IPS DF 19.7 (cell line): ENCODE measurements around the gene ECI1.

Source experiments
- DNase-seq: peaks from one replicate; pipeline ENCODE4 v3.0.0-alpha.2; 2013; ENCODE audit warnings: low read depth, low spot score

ECI1 gene

DNA sequence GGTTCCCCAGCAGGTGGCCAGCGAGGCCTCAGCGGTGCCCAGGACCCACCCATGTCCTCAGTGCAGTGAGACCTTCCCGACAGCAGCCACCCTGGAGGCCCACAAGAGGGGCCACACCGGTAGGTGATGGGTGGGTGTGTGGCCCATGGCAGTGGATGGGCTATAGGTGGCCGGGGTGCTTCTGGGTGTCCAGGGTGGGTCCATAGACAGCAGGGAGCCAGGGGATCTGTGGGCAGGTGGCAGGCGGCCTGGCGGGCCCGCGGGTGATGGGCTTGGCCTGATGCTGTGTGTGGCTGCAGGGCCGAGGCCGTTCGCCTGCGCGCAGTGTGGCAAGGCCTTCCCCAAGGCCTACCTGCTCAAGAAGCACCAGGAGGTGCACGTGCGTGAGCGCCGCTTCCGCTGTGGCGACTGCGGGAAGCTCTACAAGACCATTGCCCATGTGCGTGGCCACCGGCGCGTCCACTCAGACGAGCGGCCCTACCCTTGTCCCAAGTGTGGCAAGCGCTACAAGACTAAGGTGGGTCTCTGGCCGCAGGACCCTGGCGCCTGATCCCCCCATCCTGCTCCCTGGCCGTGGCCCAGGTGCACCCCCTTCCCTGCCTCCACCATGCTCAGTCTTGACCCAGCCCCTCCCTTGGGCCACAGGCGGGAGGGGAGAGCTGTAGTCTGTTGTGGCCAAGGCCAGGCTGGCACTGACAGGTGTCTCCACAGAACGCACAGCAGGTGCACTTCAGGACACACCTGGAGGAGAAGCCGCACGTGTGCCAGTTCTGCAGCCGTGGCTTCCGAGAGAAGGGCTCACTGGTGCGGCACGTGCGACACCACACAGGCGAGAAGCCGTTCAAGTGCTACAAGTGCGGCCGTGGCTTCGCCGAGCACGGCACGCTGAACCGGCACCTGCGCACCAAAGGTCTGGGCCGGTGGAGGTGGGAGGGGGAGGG is 17.2 kb downstream of the ECI1 start:
- DNase-seq: no peak

DNA sequence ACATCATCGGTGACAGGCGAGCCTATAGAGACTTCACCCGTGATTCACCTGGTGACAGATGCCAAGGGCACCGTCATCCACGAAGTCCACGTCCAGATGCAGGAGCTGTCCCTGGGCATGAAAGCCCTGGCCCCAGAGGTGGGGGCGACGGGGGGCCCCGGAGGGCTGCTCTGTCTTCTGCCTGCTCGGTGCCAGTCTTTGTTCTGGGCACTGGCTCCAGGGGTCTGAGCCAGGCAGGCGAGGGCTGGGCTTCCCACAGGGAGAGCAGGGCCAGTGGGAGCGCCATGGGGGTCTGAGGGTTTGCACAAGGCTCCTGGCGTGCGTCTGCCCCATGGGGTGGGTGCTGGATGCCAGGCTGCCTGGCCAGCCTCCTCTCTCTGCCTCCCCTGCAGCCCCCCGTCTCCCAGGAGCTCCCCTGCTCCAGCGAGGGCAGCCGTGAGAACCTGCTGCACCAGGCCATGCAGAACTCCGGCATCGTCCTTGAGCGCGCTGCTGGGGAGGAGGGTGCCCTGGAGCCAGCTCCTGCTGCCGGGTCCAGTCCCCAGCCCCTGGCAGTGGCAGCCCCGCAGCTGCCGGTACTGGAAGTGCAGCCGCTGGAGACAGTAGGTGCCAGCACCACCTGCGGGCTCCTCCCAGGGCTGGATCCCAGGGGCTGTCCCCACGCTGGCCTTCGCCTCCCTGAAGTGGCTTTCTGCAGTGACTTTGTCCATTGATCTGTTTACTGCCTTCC is 18.2 kb downstream of the ECI1 start:
- no peak for DNase-seq

DNA sequence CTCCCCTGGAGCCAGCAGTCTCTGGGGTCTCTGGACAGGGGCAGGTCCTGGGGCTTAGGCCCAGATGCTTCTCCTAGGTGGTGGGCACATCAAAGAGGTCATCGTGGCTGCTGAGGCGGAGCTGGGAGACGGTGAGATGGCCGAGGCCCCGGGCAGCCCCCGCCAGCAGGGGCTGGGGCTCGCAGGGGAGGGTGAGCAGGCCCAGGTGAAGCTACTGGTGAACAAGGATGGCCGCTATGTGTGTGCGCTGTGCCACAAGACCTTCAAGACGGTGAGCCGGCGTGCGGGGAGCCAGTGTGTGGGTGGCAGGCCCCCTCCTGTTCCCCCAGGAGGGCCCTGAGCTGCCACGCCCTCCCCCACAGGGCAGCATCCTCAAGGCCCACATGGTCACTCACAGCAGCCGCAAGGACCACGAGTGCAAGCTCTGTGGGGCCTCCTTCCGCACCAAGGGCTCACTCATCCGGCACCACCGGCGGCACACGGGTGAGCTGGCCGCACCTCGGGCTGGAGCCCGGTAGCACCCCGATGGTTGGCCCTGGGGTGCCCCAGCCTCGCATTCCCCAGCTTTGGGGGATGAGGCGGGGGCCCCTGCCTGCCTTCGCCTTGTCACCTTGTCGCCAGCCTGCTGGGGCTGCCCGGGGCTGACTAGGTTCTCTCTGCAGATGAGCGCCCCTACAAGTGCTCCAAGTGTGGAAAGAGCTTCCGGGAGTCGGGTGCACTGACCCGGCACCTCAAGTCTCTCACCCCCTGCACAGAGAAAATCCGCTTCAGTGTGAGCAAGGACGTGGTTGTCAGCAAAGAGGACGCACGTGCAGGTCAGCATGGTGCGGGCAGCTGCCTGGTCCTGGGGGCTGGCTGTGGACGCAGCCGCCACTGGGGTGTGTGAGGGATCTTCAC is 19.0 kb downstream of the ECI1 start:
- DNase-seq: no peak

DNA sequence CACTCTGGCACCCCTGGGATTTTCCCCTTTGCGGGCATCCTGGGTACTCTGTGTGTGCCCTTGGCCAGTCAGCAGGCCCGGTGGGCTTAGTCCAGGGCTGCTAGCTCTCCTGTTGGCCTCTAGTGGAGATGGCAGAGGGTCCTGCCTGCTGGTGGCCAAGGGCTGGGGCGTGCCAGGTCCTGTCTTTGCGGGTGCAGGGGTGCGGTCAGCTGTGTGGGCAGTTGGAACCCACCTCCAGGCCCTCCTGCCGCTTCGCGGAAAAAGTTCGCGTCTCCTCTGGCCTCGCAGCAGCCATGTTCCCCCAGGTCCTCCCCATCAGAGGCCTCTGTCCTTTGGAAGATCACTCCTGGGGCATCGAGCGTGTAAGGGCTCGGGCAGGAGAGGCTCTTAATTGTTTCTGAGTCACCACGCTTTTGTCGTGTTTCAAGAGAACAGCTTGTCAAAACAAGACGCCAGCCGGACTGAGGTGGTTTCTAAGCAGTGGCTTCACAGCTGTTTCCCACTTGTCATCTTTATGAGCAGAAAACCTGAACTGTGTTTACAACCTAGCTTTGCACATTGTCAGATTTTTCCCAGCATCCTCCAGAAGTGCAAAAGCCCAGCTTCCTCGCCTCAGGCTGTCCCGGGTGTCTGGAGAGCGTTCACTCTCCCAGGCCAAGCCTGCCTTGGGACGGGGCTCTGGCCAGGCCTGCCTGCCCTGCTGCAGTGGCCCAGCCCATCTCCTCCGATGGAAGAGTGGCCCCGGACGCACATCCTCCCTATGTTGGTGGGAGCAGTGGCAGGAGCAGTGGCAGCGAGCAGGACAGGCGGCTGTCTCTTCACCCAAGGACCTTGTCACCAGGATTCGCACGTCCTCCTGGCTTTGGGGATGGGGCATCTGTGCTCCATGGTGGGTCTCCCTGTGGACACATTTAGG is 20.1 kb downstream of the ECI1 start:
- no peak for DNase-seq

DNA sequence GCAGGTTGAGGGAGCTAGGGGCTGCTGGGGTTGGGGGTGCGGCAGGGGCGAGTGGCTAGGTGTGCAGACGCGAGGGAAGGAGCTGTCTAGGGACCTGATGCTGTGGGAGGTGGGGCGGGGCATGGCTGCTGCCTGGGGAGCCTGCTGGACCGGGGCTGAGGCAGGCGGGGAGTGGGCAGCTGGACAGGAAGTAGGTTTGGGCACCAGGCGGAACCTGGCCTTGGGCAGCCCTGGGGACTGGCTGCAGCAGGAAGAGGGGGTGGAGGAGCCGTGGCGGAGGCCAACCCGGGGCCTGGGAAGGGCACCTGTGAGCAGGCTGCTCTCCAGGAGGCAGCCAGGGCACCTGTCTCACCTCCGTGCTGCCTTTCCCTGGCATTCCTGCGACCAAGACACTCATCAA is 21.0 kb downstream of the ECI1 start:
- no peak for DNase-seq

DNA sequence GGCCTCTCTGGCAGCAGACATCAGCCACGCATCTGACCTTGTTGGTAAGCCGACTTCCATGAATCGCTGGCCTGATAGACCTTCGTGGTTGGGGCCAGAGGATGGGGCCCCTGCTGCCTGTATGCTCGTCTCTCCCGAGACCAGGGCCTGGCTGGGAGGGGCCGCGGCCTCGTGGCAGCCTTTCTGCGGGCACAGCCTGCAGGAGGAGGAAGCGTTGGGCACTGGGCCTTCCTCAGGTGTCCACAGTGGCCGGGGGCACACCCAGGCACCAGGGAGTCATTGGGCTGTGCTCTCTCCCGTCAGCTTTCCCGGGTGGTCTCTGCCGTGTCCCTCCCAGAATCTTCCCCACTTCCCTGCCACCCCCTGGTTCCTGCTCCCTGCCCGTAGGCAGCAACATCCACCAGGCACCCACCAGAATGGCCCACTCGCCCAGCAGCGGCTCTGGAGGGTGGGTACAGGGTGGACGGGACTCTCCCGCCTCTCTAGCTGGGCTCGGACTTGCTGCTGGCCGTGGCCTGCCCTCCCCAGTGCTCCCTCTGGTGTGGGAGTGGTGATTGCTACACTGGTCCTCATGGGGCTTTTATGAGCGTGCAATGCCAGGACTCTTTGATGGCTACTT is 21.6 kb downstream of the ECI1 start:
- no peak for DNase-seq

DNA sequence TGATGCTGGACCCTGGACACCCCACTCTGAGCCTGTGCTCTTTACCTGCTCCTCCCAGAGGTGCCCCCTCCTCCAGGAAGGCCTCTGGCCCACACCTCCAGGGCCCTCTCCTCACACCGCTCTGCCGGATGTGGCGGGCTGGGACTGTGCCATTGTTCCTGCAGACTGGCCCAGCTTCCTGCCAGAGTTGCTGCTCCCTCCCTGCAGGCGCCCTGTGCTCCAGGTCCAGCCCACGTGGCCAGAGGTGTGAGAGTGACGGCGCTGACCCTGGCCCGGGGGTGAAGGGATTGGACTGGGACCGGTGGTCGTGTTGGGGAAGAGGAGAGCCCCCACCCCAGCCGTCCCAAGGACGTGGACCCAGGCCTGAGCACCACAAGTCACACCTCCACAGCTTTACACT is 22.3 kb downstream of the ECI1 start:
- DNase-seq: no peak

DNA sequence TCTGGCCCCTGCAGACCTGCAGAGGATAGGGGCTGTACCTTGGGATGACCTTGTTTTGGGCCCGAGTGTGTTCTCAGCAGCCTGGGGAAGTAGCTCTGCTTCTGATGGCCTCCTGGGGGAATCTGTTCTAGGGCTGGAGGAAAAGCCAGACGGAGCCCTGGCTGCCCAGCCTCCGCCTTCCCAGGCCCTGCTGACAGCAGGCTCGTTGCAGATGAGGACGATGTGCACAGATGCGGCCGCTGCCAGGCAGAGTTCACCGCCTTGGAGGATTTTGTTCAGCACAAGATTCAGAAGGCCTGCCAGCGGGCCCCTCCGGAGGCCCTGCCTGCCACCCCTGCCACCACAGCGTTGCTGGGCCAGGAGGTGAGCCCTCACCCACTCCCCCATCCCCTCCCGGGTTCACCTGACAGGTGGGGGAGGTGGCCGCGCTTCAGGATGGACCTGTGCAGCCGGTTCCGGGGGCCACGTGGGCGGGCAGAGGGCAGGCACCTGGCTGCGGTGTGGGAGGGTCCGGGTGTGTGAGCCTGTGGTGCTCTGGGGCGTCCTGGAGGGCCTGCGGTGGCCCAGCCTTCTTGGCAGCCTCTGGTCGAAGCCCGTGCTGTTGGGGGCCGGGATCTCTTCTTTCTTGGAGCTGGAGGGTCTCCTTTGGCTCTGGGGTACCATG is 23.1 kb downstream of the ECI1 start:
- DNase-seq: no peak

DNA sequence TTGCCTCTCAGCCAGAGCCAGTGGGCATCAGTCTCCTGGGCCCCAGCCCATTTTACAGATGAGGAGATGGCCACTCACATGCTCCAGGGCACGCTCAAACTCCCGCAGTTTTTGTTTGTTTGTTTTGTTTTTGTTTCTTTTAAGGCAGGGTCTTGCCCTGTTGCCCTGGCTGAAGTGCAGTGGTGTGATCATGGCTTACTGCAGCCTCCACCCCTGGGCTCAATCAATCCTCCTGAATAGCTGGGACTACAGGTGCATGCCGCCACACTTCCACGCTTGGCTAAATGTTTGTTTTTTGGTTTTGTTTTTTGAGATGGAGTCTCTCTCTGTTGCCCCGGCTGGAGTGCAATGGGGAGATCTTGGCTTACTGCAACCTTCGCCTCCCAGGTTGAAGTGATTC is 24.5 kb downstream of the ECI1 start:
- DNase-seq: no peak

DNA sequence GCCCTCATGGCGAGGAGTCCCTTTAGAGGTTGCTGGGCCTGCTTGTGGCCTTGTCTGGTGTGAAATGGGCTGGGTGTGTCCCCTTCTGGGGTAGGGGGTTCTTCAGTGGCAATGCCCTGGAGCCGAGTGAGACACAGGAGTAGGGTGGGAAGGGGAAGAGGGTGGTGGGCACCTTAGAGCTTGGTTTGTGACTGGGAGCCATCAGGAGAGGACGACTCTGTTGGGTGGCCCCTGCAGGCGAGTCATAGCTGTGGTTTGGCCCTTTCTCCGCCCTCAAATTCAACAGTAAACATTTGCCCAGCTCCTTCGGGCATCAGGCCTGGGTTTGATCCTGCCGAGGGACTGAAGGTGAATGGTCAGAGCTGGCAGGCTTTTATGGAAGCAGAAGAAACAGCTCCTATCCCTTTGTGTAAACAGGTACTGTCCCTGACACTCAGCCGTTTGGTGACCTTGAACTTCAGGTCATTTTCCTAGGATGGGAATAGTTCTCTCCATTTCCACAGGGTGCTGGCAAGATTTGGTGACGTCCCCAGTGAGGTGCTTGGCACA is 25.1 kb downstream of the ECI1 start:
- no peak for DNase-seq

DNA sequence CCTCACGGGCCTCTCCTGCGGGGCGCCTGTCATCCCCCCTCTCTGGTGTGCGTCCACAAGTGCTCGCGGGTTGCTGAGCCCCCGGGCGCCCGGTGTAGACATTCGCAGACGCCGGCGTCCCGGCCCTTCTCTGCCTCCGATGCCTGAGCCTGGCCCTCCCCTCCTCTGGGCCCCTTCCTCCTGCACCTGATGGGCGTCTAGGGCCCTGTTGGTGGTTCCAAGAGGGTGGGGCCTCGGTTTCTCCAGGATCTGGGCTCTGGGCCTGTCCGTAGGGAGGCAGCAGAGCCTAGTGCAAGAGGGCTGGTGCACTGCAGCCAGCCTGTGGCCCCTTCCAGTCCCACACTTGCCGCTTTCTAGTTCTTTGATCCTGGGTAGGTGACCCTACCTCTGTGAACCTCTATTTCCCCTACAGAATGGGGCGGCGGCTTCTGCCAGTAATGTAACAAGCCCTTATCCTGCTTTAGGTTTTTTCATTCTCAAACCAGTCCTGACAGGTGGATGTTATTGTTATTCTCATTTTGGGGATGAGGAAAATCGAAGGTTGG is 27.4 kb downstream of the ECI1 start:
- DNase-seq: no peak

DNA sequence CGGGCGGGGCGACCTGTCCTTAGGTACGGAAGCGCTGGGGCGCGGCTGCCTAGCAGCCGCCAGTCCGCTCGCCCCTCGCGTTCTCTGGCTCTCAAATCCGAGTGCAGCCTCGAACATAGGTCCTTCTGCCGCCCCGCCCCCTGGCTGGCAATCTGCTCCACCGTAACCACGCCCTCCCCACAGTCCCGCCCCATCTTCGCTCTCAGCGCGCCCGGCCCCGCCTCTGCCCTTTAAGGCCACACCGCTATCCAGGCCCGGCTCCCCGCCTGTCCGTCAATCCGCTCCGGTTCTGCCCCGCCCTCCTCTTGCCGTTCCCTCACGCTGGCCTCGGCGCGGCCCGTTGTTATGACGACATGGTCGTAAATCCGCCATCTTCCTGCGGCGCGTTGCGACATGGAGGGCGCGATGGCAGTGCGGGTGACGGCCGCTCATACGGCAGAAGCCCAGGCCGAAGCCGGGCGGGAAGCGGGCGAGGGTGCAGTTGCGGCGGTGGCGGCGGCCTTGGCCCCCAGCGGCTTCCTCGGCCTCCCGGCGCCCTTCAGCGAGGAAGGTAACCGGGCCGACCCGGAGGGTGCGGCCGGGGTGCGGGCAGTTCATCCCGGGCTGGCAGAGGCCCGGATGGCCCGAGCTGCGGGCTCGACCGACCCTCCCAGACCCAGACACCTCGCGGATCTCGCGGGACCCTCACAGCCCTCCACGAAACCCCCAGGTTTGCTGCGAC is 28.0 kb downstream of the ECI1 start, which contains the start of gene E4F1:
TSS of gene E4F1 (plus strand) at position 371 of the 721 bp plus-strand sequence. CDS start at position 394, 23 bp downstream.
- peak; percentile 98 for DNase-seq

DNA sequence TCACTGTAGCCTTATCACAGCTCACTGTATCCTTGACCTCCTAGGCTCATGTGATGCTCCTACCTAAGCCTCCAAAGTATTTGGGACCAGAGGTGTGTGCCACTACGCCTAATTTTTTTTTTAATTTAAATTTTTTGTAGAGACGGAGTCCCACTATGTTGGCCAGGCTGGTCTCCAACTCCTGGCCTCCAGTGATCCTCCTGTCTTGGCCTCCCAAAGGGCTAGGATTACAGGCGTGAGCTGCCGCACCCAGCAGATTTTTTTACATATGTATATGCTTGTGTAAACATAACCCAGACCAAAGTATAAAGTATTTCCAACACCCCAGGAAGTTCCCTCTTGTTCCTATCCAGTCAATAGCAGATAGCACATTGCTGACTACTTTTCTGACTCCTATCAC is 35.1 kb downstream of the ECI1 start:
- no peak for DNase-seq

DNA sequence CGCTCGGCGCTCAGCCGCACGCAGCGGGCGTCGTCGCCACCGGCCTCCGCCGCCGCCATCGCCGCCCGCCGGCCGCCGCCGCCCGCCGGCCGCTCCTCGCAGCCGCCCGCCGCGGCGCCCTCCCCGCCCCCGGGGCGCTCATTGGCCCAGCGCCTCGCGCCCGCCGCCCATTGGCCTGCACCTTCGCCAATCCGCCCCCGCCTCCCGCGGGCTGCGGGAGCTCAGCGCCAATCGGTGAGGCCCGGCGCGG is 36.7 kb downstream of the ECI1 start, which contains the start of gene PGP:
TSS of gene PGP (minus strand) at position 122 of the 250 bp plus-strand sequence. CDS start at position 59, 63 bp downstream.
- DNase-seq: no peak

DNA sequence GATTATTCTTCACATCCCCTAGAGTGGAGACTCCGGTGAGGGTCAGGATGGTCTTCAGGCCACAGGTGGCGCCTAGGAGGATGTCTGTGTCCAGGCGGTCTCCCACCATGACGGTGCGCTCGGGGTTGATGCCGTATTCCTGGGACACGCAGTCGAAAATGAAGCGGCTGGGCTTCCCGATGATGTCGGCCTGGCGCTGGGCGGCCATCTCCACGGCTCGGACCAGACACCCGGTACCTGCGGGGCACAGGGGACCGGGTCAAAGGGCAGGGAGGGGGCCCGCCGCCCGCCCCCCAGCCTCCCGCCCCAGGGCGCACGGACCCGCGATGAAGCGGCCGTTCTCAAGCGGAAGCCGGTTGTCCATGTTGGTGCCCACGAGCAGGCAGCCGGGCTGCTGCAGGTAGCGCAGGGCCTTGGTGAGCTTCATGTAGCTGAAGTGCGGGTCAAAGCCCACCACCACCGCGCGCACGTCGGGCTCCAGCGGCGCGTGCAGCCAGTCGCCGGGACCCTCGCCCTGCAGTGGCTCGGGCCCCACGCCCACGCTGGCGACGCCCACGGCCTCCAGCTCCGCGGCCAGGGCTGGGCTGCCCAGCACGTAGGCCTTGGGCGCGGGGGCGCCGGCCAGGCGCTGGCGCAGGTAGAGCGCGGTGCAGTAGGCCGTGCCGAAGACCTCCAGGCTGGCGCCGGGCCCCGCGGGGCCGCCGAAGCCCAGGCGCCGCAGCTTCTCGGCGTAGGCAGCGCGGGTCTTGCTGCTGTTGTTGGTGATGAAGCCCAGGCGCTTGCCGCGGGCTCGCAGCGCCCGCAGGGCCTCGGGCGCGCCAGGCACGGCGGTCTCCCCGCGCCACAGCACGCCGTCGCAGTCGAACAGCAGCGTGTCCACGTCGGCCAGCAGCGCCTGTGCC is 37.3 kb downstream of the ECI1 start:
- no peak for DNase-seq

DNA sequence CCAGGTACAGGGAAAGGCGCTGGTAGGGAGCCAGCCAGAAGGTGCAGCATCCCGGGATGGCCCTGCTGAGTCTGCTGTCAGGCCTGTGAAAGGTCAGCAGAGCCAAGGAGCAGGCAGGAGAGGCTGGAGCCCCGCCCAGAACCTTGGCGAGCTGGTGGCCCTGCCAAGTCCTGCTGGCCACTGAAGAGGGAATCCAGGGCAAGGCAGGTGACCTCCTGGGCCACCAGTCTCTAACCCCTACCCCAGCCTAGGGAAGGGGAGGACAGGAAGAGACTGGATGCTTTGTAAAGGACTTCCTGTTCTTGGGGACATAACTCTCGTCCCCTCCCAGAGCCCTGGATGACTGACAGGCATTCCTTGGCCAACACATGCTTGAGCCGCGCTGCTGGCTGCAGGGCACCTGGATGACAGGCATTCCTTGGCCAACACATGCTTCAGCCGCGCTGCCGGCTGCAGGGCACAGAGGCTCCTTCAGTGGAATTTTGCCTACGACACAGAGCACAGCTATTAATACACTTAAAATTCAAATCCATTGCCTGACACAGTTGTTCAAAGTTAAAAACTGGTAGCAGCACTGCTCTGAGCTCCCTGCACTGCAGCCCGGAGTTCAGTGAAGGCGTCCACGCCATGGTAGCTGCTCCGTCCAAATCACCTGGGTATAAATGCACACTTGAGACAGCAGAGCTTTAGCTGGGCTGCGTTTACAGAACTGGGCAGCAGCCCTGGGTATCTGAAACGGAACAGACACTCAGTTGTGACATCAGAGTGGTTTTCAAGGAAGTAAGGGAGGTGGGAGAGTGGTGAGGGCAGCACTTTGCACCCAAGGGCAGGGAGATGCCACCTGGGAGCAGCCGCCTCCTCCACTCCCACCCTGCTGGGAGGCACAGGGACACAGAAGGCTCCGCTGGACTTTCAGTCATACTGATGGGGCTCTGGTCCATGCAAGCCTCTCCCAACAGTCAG is 38.7 kb downstream of the ECI1 start:
- no peak for DNase-seq
